Measurements from ENCODE around the gene RBM47.

DNA sequence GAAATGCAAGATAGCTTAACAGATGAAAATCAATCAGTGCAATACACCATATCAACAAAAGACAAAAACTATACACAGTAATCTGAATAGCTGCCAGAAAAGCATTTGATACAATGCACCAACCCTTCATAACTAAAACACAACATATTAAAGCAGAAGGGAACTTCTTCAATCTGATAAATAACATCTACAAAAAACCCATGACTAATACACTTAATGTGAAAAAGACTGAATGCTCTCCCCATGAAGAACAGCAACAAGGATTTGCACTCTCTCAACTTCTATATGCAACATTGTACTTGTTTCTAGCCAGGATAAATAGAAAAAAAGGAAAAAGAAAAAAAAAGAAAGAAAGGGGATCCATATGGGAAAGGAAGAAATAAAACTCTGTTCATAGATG is 139.7 kb downstream of the RBM47 start:
- TF ChIP-seq, protein P1, sequence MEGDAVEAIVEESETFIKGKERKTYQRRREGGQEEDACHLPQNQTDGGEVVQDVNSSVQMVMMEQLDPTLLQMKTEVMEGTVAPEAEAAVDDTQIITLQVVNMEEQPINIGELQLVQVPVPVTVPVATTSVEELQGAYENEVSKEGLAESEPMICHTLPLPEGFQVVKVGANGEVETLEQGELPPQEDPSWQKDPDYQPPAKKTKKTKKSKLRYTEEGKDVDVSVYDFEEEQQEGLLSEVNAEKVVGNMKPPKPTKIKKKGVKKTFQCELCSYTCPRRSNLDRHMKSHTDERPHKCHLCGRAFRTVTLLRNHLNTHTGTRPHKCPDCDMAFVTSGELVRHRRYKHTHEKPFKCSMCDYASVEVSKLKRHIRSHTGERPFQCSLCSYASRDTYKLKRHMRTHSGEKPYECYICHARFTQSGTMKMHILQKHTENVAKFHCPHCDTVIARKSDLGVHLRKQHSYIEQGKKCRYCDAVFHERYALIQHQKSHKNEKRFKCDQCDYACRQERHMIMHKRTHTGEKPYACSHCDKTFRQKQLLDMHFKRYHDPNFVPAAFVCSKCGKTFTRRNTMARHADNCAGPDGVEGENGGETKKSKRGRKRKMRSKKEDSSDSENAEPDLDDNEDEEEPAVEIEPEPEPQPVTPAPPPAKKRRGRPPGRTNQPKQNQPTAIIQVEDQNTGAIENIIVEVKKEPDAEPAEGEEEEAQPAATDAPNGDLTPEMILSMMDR (IDR thresholded peaks at IDR 0.05; ENCODE audit: low read depth, low read length), result no peak
- no peak for TF ChIP-seq EZH2phosphoT487 (IDR thresholded peaks at IDR 0.05; ENCODE audit: low read depth)
